Endothelial cell of umbilical vein (primary cell): Measurements from ENCODE around the gene YTHDF1. TPM values are rescaled to one million over a fixed set of nuclear protein-coding genes. Genes with fewer than 3 reads are reported as not detected.

Experiments used
- BruUV-seq: library from RNA; stranded (reverse); fragments of 400-500 nt; replicated peaks from 2 replicates; lab custom pipeline; 2021; lab: Mats Ljungman, UMichigan
- CTCF ChIA-PET: fragments of 300-600, 350-600 bp; sonication (Branson Sonifier 250); formaldehyde crosslinking; loops from one replicate; lab custom pipeline; 2021; ENCODE audit warnings: antibody characterized with exemption, inconsistent platforms; lab: Charles Lee
- POLR2A ChIA-PET: fragments of 300-600, 350-600 bp; sonication (Branson Sonifier 250); formaldehyde crosslinking; loops from one replicate; lab custom pipeline; 2021; ENCODE audit warnings: antibody characterized with exemption, inconsistent platforms; lab: Charles Lee
- DNase-seq: peaks from one replicate; pipeline ENCODE4 v3.0.0-alpha.2; 2011; ENCODE audit warnings: low read depth, low spot score
- FAIRE-seq: peaks from 2 replicates; lab custom pipeline; 2011; peaks lifted over from hg19 to GRCh38; lab: Jason Lieb, UNC
- H2AFZ ChIP-seq: 2 replicates; pipeline ENCODE4 v1.6.0; 2012; ENCODE audit warnings: low read depth, low read length, control low read depth, inconsistent platforms
- H3K27ac ChIP-seq: 2 replicates; pipeline ENCODE4 v1.5.1; 2011; ENCODE audit warnings: low read depth, mild to moderate bottlenecking, control low read depth, low read length, moderate library complexity; ENCODE audit not compliant: insufficient read depth
- H3K27me3 ChIP-seq, 2 experiments: 2 replicates each; pipeline versions ENCODE4 v1.6.0 to v1.6.1; 2011; ENCODE audit warnings: low read length in 2 of 2, mixed read lengths in 1 of 2; ENCODE audit not compliant: control insufficient read depth in 2 of 2, insufficient read depth in 2 of 2
- H3K36me3 ChIP-seq, 2 experiments: 2 replicates in 1 of 2; 3 replicates in 1 of 2; pipeline ENCODE4 v1.5.1; 2011; ENCODE audit warnings: low read length in 2 of 2, mild to moderate bottlenecking in 1 of 2, moderate library complexity in 1 of 2; ENCODE audit not compliant: control insufficient read depth in 2 of 2, insufficient read depth in 2 of 2; ENCODE audit errors: extremely low read depth in 1 of 2
- H3K4me1 ChIP-seq: 3 replicates; pipeline ENCODE4 v1.5.1; 2011; ENCODE audit warnings: mild to moderate bottlenecking, low read length; ENCODE audit not compliant: control insufficient read depth, insufficient read depth; ENCODE audit errors: extremely low read depth
- H3K4me2 ChIP-seq: 2 replicates; pipeline ENCODE4 v1.6.1; 2011; ENCODE audit warnings: low read length, control low read depth, mixed read lengths; ENCODE audit not compliant: insufficient read depth
- H3K4me3 ChIP-seq, 3 experiments: fragments of 200-600 bp in 1 of 3; sonication (generic), shearing (Covaris generic) in 1 of 3; replicated peaks in 1 of 3; 2 replicates each; pipeline ENCODE4 v1.5.1; 2011 to 2016; ENCODE audit warnings: control low read depth in 3 of 3, low read length in 3 of 3, mild to moderate bottlenecking in 2 of 3, inconsistent platforms in 1 of 3, low read depth in 1 of 3, moderate library complexity in 1 of 3; ENCODE audit not compliant: insufficient read depth in 1 of 3
- H3K79me2 ChIP-seq: 2 replicates; pipeline ENCODE4 v1.6.0; 2012; ENCODE audit warnings: low read length, inconsistent platforms; ENCODE audit not compliant: control insufficient read depth, insufficient read depth
- H3K9ac ChIP-seq: replicated peaks from 2 replicates; pipeline ENCODE3; 2011; ENCODE audit warnings: low read length, control low read depth; ENCODE audit not compliant: insufficient read depth; ENCODE audit errors: extremely low read depth
- H3K9me1 ChIP-seq: replicated peaks from 3 replicates; pipeline ENCODE4 v1.6.0; 2011; ENCODE audit warnings: mild to moderate bottlenecking, low read length; ENCODE audit not compliant: control insufficient read depth, insufficient read depth; ENCODE audit errors: extremely low read depth
- H3K9me3 ChIP-seq: replicated peaks from 2 replicates; pipeline ENCODE4 v1.5.1; 2012; ENCODE audit warnings: low read length, inconsistent platforms; ENCODE audit not compliant: control insufficient read depth, insufficient read depth
- H4K20me1 ChIP-seq: replicated peaks from 2 replicates; pipeline ENCODE3; 2011; ENCODE audit warnings: mild to moderate bottlenecking, low read length; ENCODE audit not compliant: control insufficient read depth, insufficient read depth; ENCODE audit errors: extremely low read depth
- EZH2 ChIP-seq: IDR thresholded peaks from 2 replicates; pipeline ENCODE4 v1.6.1; 2012; ENCODE audit warnings: borderline replicate concordance, low read depth, mild to moderate bottlenecking, moderate library complexity, low read length, inconsistent platforms; ENCODE audit not compliant: severe bottlenecking
- FOS ChIP-seq: IDR thresholded peaks from 2 replicates; pipeline ENCODE4 v1.6.1; 2011; ENCODE audit warnings: mild to moderate bottlenecking, low read length, moderate library complexity, borderline replicate concordance; ENCODE audit not compliant: insufficient read depth
- GATA2 ChIP-seq: IDR thresholded peaks from 2 replicates; pipeline ENCODE4 v1.7.0; 2011; ENCODE audit warnings: low read depth, mild to moderate bottlenecking, moderate library complexity, mixed read lengths, low read length; ENCODE audit not compliant: insufficient read length, insufficient read depth
- JUN ChIP-seq: IDR thresholded peaks from 2 replicates; pipeline ENCODE4 v1.6.1; 2011; ENCODE audit warnings: borderline replicate concordance, low read depth; ENCODE audit not compliant: insufficient read length, insufficient read depth
- MYC ChIP-seq: IDR thresholded peaks from one replicate; pipeline ENCODE4 v1.6.1; 2011; ENCODE audit warnings: mild to moderate bottlenecking, low read depth, low read length
- POLR2A ChIP-seq: IDR thresholded peaks from 2 replicates; pipeline ENCODE4 v1.6.1; 2012; ENCODE audit warnings: low read depth, mild to moderate bottlenecking, control low read depth, low read length
- POLR2AphosphoS5 ChIP-seq: IDR thresholded peaks from 2 replicates; pipeline ENCODE4 v1.6.1; 2012; ENCODE audit warnings: low read depth, mild to moderate bottlenecking, control low read depth, low read length, moderate library complexity; ENCODE audit not compliant: insufficient read depth
- dilution Hi-C: fragments of 300-500 bp; cut with MboI; formaldehyde crosslinking; loops from one replicate; pipeline ENCODE4 v1.15.0; 2019; ENCODE audit warnings: low sequenced_read_pairs; ENCODE audit not compliant: extremely low pct_ligation_motif_present
- intact Hi-C: fragments of 100-400 bp; cut with micrococcal nuclease; formaldehyde crosslinking; loops from one replicate; pipeline ENCODE4 v1.10.0; 2022
- polyA plus RNA-seq, 4 experiments: library from polyadenylated mRNA; depleted of rRNA in 3 of 4; stranded (reverse) in 3 of 4; unstranded in 1 of 4; fragments of >200 nt; gene quantifications; 2 replicates each; pipeline versions ENCODE4 v1.2.1 to v1.2.3, GENCODE V29; 2011 to 2012; ENCODE audit warnings: missing spikeins in 1 of 4
- total RNA-seq: library from RNA; stranded (reverse); gene quantifications from 2 replicates; pipeline ENCODE4 v1.2.3, GENCODE V29; 2021
- TF ChIP-seq, protein P1 (sequence below): IDR thresholded peaks from 2 replicates; pipeline ENCODE4 v1.6.1; 2011; ENCODE audit not compliant: insufficient read depth, insufficient read length
- TF ChIP-seq, protein P2 (sequence below), 2 donors: IDR thresholded peaks; 1 replicate in 1 of 2; 2 replicates in 1 of 2; pipeline ENCODE4 v1.5.1; 2011; ENCODE audit warnings: low read length in 2 of 2, mild to moderate bottlenecking in 2 of 2, moderate library complexity in 2 of 2, control low read depth in 1 of 2, inconsistent platforms in 1 of 2, low read depth in 1 of 2; ENCODE audit not compliant: insufficient read depth in 1 of 2; ENCODE audit errors: extremely low read depth in 1 of 2

YTHDF1 gene
- total and polyA plus RNA-seq, 2 donors (not counting 3 experiments of a cell fraction or from before 2014, with no cell fraction given) = 25.2 to 44.4 TPM

DNA sequence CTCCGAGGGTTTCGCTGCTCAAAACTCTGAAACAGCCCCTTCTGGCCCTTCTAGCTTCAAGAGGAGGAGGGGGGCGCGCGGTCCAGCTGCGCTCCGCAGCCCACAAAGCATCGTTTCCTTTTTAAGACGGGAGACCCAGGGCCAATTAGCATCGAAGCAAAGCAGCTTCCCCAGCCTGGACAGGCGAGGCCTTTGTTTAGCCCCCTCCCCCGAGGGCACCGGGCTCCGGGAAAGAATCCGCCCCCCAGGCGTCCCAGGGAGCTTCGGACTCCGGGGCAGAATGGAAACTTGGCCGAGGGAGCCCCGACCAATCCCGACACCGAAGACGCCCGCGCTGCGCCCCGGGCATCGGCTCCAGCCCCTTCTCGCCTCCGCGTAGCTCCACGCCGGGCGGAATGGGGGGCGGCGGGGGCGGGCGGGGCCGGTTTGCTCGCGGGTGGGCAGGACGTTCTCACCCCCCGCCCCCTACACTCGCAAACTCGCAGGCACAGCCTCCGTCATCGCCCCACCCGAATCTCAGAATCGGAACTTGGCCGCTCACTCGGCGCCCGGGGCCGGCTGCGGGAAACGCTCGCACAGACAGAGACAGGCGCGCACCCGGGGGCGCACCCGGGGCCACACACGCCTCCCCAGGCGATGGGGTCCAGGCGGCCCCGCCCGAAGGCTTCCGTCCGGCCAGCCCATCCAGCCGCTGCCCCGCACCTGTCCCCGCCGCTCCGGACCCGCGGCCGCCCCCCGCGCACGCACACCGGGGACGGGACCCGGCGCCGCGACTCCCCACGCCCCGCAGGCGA lies 37.7 kb upstream of the YTHDF1 start:
- ChIA-PET CTCF (interaction anchor here (5.0 kb wide), 1 partner anchor 30 kb away, joined by 36 read pairs; no protein-coding TSS in a partner anchor), POLR2A (interaction anchor here (1.0 kb wide), 1 partner anchor 11 kb away, joined by 3 read pairs; no protein-coding TSS in a partner anchor)
- Histone ChIP-seq H3K36me3 (no peaks in the 10 kb centered on the region), H3K4me1 (no peaks in the 10 kb centered on the region), H3K9me1 (no peaks in the 10 kb centered on the region), H3K27ac (no peak overlapping the region), H3K9me3 (no peaks in the 10 kb centered on the region), H3K9ac (no peak overlapping the region), H3K27me3 (peaks cover 35 to 37% of the 10 kb centered on the region in 2 experiments), H3K4me2 (no peak overlapping the region), H2AFZ (no peak overlapping the region), H3K4me3 (no peak overlapping the region), H4K20me1 (no peaks in the 10 kb centered on the region), H3K79me2 (no peaks in the 10 kb centered on the region)
- TF ChIP-seq EZH2 = peak; percentile 59
- TF ChIP-seq GATA2 = no peak
- intact Hi-C loops = no loop called here
- DNase-seq (no peak), FAIRE-seq (no peak)
- dilution Hi-C loops = no loop called here
- BruUV-seq = no TSS peak

DNA sequence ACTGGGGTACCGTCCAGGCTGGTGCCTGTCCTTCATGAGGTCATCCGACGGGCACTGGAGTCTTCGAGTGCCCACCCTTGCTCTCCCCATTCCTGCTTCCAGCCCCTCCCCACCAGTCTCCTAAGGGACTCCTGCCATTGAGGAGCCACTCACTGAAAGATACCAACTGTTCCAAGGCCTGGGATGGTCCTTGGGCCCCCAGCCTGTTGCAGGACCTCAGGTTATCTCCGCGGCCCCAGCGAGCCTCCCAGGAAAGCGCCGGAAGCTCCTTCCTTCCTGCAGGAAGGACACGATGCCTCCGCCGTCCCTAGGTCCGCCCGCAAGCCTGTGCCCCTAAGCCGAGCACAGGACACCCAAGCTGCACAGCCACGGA lies 37.1 kb upstream of the YTHDF1 start:
- Histone ChIP-seq H3K9me3 (no peaks in the 10 kb centered on the region), H3K36me3 (no peaks in the 10 kb centered on the region), H3K27ac (no peak overlapping the region), H3K4me2 (no peak overlapping the region), H2AFZ (no peak overlapping the region), H3K79me2 (no peaks in the 10 kb centered on the region), H4K20me1 (no peaks in the 10 kb centered on the region), H3K27me3 (peaks cover 35 to 37% of the 10 kb centered on the region in 2 experiments), H3K4me3 (no peak overlapping the region), H3K4me1 (no peaks in the 10 kb centered on the region), H3K9ac (no peak overlapping the region), H3K9me1 (no peaks in the 10 kb centered on the region)
- no peak for FAIRE-seq
- DNase-seq = no peak
- ChIA-PET POLR2A (no interaction called here), CTCF (interaction anchor here (5.0 kb wide), 1 partner anchor 29 kb away, joined by 36 read pairs; no protein-coding TSS in a partner anchor)
- dilution Hi-C loops = no loop called here
- intact Hi-C loops = no loop called here
- BruUV-seq = no TSS peak
- TF ChIP-seq FOS (no peak), EZH2 (no peak), MYC (no peak), GATA2 (no peak), POLR2AphosphoS5 (no peak), POLR2A (no peak), JUN (no peak)
- TF ChIP-seq, protein P1, sequence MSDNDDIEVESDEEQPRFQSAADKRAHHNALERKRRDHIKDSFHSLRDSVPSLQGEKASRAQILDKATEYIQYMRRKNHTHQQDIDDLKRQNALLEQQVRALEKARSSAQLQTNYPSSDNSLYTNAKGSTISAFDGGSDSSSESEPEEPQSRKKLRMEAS = no peak
- TF ChIP-seq, protein P2, sequence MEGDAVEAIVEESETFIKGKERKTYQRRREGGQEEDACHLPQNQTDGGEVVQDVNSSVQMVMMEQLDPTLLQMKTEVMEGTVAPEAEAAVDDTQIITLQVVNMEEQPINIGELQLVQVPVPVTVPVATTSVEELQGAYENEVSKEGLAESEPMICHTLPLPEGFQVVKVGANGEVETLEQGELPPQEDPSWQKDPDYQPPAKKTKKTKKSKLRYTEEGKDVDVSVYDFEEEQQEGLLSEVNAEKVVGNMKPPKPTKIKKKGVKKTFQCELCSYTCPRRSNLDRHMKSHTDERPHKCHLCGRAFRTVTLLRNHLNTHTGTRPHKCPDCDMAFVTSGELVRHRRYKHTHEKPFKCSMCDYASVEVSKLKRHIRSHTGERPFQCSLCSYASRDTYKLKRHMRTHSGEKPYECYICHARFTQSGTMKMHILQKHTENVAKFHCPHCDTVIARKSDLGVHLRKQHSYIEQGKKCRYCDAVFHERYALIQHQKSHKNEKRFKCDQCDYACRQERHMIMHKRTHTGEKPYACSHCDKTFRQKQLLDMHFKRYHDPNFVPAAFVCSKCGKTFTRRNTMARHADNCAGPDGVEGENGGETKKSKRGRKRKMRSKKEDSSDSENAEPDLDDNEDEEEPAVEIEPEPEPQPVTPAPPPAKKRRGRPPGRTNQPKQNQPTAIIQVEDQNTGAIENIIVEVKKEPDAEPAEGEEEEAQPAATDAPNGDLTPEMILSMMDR (IDR thresholded peaks at IDR 0.05; ENCODE audit: extremely low read depth in 1 of 2, insufficient read depth in 1 of 2, low read depth in 1 of 2, low read length in 2 of 2) = no peak
